ENCODE data around the gene KPNA4. TPM values are rescaled to one million over a fixed set of nuclear protein-coding genes. Genes with fewer than 3 reads are reported as not detected.

The KPNA4 gene
- total and polyA plus RNA-seq, 2 donors (not counting 3 experiments of a cell fraction or from before 2014, with no cell fraction given): 12.2 to 70.1 TPM

DNA sequence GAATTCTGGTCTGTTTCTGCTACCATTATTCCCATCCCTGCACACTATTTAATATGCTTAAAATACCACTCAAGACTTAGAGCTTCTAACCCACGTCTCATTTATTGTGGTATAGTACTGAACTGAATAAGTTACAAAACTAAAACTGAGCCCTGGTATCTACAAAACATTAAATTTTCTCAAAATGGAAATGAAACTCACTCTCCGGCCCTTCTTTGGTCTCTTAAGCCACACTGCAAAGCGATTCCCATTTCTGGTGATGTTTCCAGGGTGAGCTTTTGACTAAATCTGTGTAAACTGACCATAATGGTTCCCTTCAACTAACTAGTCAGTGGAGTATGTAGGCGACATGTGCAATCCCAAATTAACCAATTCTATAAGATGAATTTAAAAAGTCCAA is 18.6 kb downstream of the KPNA4 start:
- FAIRE-seq (no peak), DNase-seq (ENCODE audit: low read depth, low spot score) (no peak)
- no peak overlapping the region for H3K9ac ChIP-seq (replicated peaks; ENCODE audit: extremely low read depth, insufficient read depth, low read length)
- H3K9me3 ChIP-seq (replicated peaks; ENCODE audit: control insufficient read depth, insufficient read depth, low read length): no peaks in the 10 kb centered on the region
- H2AFZ ChIP-seq (ENCODE audit: low read depth, low read length): no peak overlapping the region
- H3K27me3 ChIP-seq (ENCODE audit: control insufficient read depth in 2 of 2, insufficient read depth in 2 of 2, low read length in 2 of 2): no peaks in the 10 kb centered on the region
- no peak overlapping the region for H3K27ac ChIP-seq (ENCODE audit: insufficient read depth, low read depth, low read length)
- dilution Hi-C loops (cut with MboI; ENCODE audit: extremely low pct_ligation_motif_present, low sequenced_read_pairs): no loop called here
- BruUV-seq (replicated peaks): no TSS peak
- no peaks in the 10 kb centered on the region for H3K9me1 ChIP-seq (replicated peaks; ENCODE audit: control insufficient read depth, extremely low read depth, insufficient read depth, low read length)
- peaks cover 100% of the 10 kb centered on the region for H3K79me2 ChIP-seq (ENCODE audit: control insufficient read depth, insufficient read depth, low read length)
- H4K20me1 ChIP-seq (replicated peaks; ENCODE audit: control insufficient read depth, extremely low read depth, insufficient read depth, low read length): peaks cover 12% of the 10 kb centered on the region
- intact Hi-C loops (cut with micrococcal nuclease): no loop called here
- H3K4me2 ChIP-seq (ENCODE audit: insufficient read depth, low read length): no peak overlapping the region
- TF ChIP-seq, protein P1, sequence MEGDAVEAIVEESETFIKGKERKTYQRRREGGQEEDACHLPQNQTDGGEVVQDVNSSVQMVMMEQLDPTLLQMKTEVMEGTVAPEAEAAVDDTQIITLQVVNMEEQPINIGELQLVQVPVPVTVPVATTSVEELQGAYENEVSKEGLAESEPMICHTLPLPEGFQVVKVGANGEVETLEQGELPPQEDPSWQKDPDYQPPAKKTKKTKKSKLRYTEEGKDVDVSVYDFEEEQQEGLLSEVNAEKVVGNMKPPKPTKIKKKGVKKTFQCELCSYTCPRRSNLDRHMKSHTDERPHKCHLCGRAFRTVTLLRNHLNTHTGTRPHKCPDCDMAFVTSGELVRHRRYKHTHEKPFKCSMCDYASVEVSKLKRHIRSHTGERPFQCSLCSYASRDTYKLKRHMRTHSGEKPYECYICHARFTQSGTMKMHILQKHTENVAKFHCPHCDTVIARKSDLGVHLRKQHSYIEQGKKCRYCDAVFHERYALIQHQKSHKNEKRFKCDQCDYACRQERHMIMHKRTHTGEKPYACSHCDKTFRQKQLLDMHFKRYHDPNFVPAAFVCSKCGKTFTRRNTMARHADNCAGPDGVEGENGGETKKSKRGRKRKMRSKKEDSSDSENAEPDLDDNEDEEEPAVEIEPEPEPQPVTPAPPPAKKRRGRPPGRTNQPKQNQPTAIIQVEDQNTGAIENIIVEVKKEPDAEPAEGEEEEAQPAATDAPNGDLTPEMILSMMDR (IDR thresholded peaks at IDR 0.05; ENCODE audit: extremely low read depth in 1 of 2, insufficient read depth in 1 of 2, low read depth in 1 of 2, low read length in 2 of 2): no peak
- TF ChIP-seq, protein P2, sequence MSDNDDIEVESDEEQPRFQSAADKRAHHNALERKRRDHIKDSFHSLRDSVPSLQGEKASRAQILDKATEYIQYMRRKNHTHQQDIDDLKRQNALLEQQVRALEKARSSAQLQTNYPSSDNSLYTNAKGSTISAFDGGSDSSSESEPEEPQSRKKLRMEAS (IDR thresholded peaks at IDR 0.05; ENCODE audit: insufficient read depth, insufficient read length): no peak
- TF ChIP-seq EZH2 (IDR thresholded peaks at IDR 0.05; ENCODE audit: borderline replicate concordance, low read depth, low read length, severe bottlenecking): no peak
- no peak for TF ChIP-seq POLR2AphosphoS5 (IDR thresholded peaks at IDR 0.05; ENCODE audit: insufficient read depth, low read depth, low read length)
- peaks cover 0 to 2% of the 10 kb centered on the region in 2 experiments for H3K36me3 ChIP-seq (ENCODE audit: control insufficient read depth in 2 of 2, extremely low read depth in 1 of 2, insufficient read depth in 2 of 2, low read length in 2 of 2)
- POLR2A ChIA-PET: no interaction called here
- no peak overlapping the region for H3K4me3 ChIP-seq (replicated peaks in 1 of 3; ENCODE audit: insufficient read depth in 1 of 3, low read depth in 1 of 3, low read length in 3 of 3)
- peaks cover 3% of the 10 kb centered on the region for H3K4me1 ChIP-seq (ENCODE audit: control insufficient read depth, extremely low read depth, insufficient read depth, low read length)
- CTCF ChIA-PET: no interaction called here

DNA sequence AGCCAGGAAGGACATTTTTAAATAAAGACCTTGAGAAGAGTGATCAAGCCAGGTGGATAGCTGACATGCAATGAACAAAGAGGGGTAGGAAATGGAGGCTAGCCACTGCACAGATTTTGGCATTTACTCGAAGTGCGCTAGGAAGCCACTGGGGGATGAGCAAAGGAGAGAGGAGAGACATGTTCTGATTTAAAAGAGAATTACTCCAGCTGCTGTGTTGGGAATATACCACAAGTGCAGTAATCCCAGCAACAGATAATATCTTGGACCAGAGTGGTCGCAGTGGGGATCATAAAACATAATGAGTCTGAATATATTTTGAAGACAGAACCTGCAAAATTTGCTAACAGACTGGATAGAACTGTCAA is 19.9 kb downstream of the KPNA4 start:
- H3K27ac ChIP-seq (ENCODE audit: insufficient read depth, low read depth, low read length): no peak overlapping the region
- intact Hi-C loops (cut with micrococcal nuclease): no loop called here
- TF ChIP-seq, protein P1 (IDR thresholded peaks at IDR 0.05; ENCODE audit: extremely low read depth in 1 of 2, insufficient read depth in 1 of 2, low read depth in 1 of 2, low read length in 2 of 2): no peak
- TF ChIP-seq, protein P2 (IDR thresholded peaks at IDR 0.05; ENCODE audit: insufficient read depth, insufficient read length): no peak
- no peak for TF ChIP-seq EZH2 (IDR thresholded peaks at IDR 0.05; ENCODE audit: borderline replicate concordance, low read depth, low read length, severe bottlenecking)
- no peak for TF ChIP-seq GATA2 (IDR thresholded peaks at IDR 0.05; ENCODE audit: insufficient read depth, insufficient read length, low read depth, low read length)
- no peak for TF ChIP-seq FOS (IDR thresholded peaks at IDR 0.05; ENCODE audit: borderline replicate concordance, insufficient read depth, low read length)
- TF ChIP-seq POLR2AphosphoS5 (IDR thresholded peaks at IDR 0.05; ENCODE audit: insufficient read depth, low read depth, low read length): no peak
- TF ChIP-seq POLR2A (IDR thresholded peaks at IDR 0.05; ENCODE audit: low read depth, low read length): no peak
- TF ChIP-seq MYC (IDR thresholded peaks at IDR 0.05; ENCODE audit: low read depth, low read length): no peak
- no peak for TF ChIP-seq JUN (IDR thresholded peaks at IDR 0.05; ENCODE audit: borderline replicate concordance, insufficient read depth, insufficient read length, low read depth)
- no peak overlapping the region for H3K9ac ChIP-seq (replicated peaks; ENCODE audit: extremely low read depth, insufficient read depth, low read length)
- H4K20me1 ChIP-seq (replicated peaks; ENCODE audit: control insufficient read depth, extremely low read depth, insufficient read depth, low read length): peaks cover 12% of the 10 kb centered on the region
- ChIA-PET POLR2A (no interaction called here), CTCF (no interaction called here)
- peaks cover 3% of the 10 kb centered on the region for H3K4me1 ChIP-seq (ENCODE audit: control insufficient read depth, extremely low read depth, insufficient read depth, low read length)
- H3K9me1 ChIP-seq (replicated peaks; ENCODE audit: control insufficient read depth, extremely low read depth, insufficient read depth, low read length): no peaks in the 10 kb centered on the region
- DNase-seq (ENCODE audit: low read depth, low spot score) (no peak), FAIRE-seq (no peak)
- no peak overlapping the region for H3K4me3 ChIP-seq (replicated peaks in 1 of 3; ENCODE audit: insufficient read depth in 1 of 3, low read depth in 1 of 3, low read length in 3 of 3)
- H3K9me3 ChIP-seq (replicated peaks; ENCODE audit: control insufficient read depth, insufficient read depth, low read length): no peaks in the 10 kb centered on the region
- no peaks in the 10 kb centered on the region for H3K36me3 ChIP-seq (ENCODE audit: control insufficient read depth in 2 of 2, extremely low read depth in 1 of 2, insufficient read depth in 2 of 2, low read length in 2 of 2)
- no peak overlapping the region for H3K4me2 ChIP-seq (ENCODE audit: insufficient read depth, low read length)
- H3K27me3 ChIP-seq (ENCODE audit: control insufficient read depth in 2 of 2, insufficient read depth in 2 of 2, low read length in 2 of 2): no peaks in the 10 kb centered on the region
- BruUV-seq (replicated peaks): no TSS peak
- peaks cover 100% of the 10 kb centered on the region for H3K79me2 ChIP-seq (ENCODE audit: control insufficient read depth, insufficient read depth, low read length)
- dilution Hi-C loops (cut with MboI; ENCODE audit: extremely low pct_ligation_motif_present, low sequenced_read_pairs): no loop called here
- H2AFZ ChIP-seq (ENCODE audit: low read depth, low read length): no peak overlapping the region
